Parathyroid adenoma (tissue), 2 donors: ENCODE results near the gene ADAMTSL5.

Source experiments
- H2AFZ ChIP-seq: fragments of 300-600 bp; sonication (generic); one replicate; pipeline ENCODE4 v1.7.0; 2017; ENCODE audit warnings: antibody characterized with exemption, mild to moderate bottlenecking
- H3K27ac ChIP-seq: fragments of 300-600 bp; sonication (generic); one replicate; pipeline ENCODE4 v1.7.0; 2017
- H3K27me3 ChIP-seq: fragments of 300-600 bp; sonication (generic); one replicate; pipeline ENCODE4 v1.7.0; 2017; ENCODE audit warnings: low read length; ENCODE audit not compliant: control insufficient read depth, insufficient read depth
- H3K36me3 ChIP-seq: fragments of 300-600 bp; sonication (generic); one replicate; pipeline ENCODE4 v1.7.0; 2017; ENCODE audit warnings: low read length; ENCODE audit not compliant: control insufficient read depth, insufficient read depth
- H3K4me1 ChIP-seq: fragments of 300-600 bp; sonication (generic); one replicate; pipeline ENCODE4 v1.7.0; 2017; ENCODE audit warnings: control low read depth
- H3K4me2 ChIP-seq: fragments of 300-600 bp; sonication (generic); one replicate; pipeline ENCODE4 v1.7.0; 2017; ENCODE audit warnings: low read length
- H3K4me3 ChIP-seq: fragments of 300-600 bp; sonication (generic); one replicate; pipeline ENCODE4 v1.7.0; 2017; ENCODE audit warnings: low read depth, low read length
- H3K79me2 ChIP-seq: fragments of 300-600 bp; sonication (generic); one replicate; pipeline ENCODE4 v1.7.0; 2017; ENCODE audit warnings: control low read depth
- H3K9ac ChIP-seq: fragments of 300-600 bp; sonication (generic); one replicate; pipeline ENCODE4 v1.7.0; 2017; ENCODE audit warnings: mild to moderate bottlenecking
- H3K9me3 ChIP-seq: fragments of 300-600 bp; sonication (generic); one replicate; pipeline ENCODE4 v1.7.0; 2017; ENCODE audit warnings: low read length; ENCODE audit not compliant: control insufficient read depth
- CTCF ChIP-seq: fragments of 300-600 bp; sonication (generic); IDR thresholded peaks from one replicate; pipeline ENCODE4 v1.7.0; 2017; ENCODE audit warnings: antibody characterized with exemption, mild to moderate bottlenecking
- donor health status: primary hyperparathyroidism.

ADAMTSL5 gene

GRCh38 chr19:1483979-1484428 lies 28.8 kb downstream of the ADAMTSL5 start:
- no peaks in the 10 kb centered on the region for H3K79me2 ChIP-seq
- H3K9ac ChIP-seq = no peak overlapping the region
- peaks cover 2% of the 10 kb centered on the region for H3K4me1 ChIP-seq
- no peaks in the 10 kb centered on the region for H3K27me3 ChIP-seq
- no peak overlapping the region for H3K4me2 ChIP-seq
- no peaks in the 10 kb centered on the region for H3K36me3 ChIP-seq
- TF ChIP-seq CTCF = no peak
- H3K27ac ChIP-seq = no peak overlapping the region
- no peak overlapping the region for H3K4me3 ChIP-seq
- H3K9me3 ChIP-seq = no peaks in the 10 kb centered on the region
- no peak overlapping the region for H2AFZ ChIP-seq

GRCh38 chr19:1483131-1483978 lies 29.5 kb downstream of the ADAMTSL5 start:
- Histone ChIP-seq H3K4me2 (no peak overlapping the region), H3K27me3 (no peaks in the 10 kb centered on the region), H3K36me3 (no peaks in the 10 kb centered on the region), H3K4me3 (no peak overlapping the region), H3K9ac (no peak overlapping the region), H3K4me1 (peaks cover 2% of the 10 kb centered on the region), H3K9me3 (no peaks in the 10 kb centered on the region), H3K27ac (no peak overlapping the region), H2AFZ (no peak overlapping the region), H3K79me2 (no peaks in the 10 kb centered on the region)
- no peak for TF ChIP-seq CTCF

GRCh38 chr19:1482361-1483130 lies 30.3 kb downstream of the ADAMTSL5 start:
- no peak for TF ChIP-seq CTCF
- H3K27me3 ChIP-seq = no peaks in the 10 kb centered on the region
- H3K9me3 ChIP-seq = no peaks in the 10 kb centered on the region
- no peak overlapping the region for H3K27ac ChIP-seq
- H3K36me3 ChIP-seq = no peaks in the 10 kb centered on the region
- no peaks in the 10 kb centered on the region for H3K79me2 ChIP-seq
- peaks cover 4% of the 10 kb centered on the region for H3K4me1 ChIP-seq
- H3K4me3 ChIP-seq = no peak overlapping the region
- H3K4me2 ChIP-seq = no peak overlapping the region
- H3K9ac ChIP-seq = no peak overlapping the region
- no peak overlapping the region for H2AFZ ChIP-seq

GRCh38 chr19:1481893-1482360 lies 30.9 kb downstream of the ADAMTSL5 start:
- Histone ChIP-seq H3K27ac (no peak overlapping the region), H3K9ac (no peak overlapping the region), H3K36me3 (no peaks in the 10 kb centered on the region), H3K79me2 (no peaks in the 10 kb centered on the region), H3K4me3 (no peak overlapping the region), H2AFZ (no peak overlapping the region), H3K4me2 (no peak overlapping the region), H3K9me3 (no peaks in the 10 kb centered on the region), H3K27me3 (no peaks in the 10 kb centered on the region), H3K4me1 (peaks cover 4% of the 10 kb centered on the region)
- TF ChIP-seq CTCF = no peak
